ENCODE data around the gene NAALADL2. TPM values are rescaled to one million over a fixed set of nuclear protein-coding genes. Genes with fewer than 3 reads are reported as not detected.

NAALADL2 gene
- total and polyA plus RNA-seq, 2 donors (not counting 3 experiments of a cell fraction or from before 2014, with no cell fraction given), result 1.1 to 4.0 TPM

- no peak overlapping the region for H3K4me3 ChIP-seq (replicated peaks in 1 of 3; ENCODE audit: insufficient read depth in 1 of 3, low read depth in 1 of 3, low read length in 3 of 3)
- no peak overlapping the region for H3K27ac ChIP-seq (ENCODE audit: insufficient read depth, low read depth, low read length)
- H3K9me3 ChIP-seq (replicated peaks; ENCODE audit: control insufficient read depth, insufficient read depth, low read length), result no peaks in the 10 kb centered on the region
- intact Hi-C loops (cut with micrococcal nuclease), result no loop called here
- H2AFZ ChIP-seq (ENCODE audit: low read depth, low read length), result no peak overlapping the region
- no peak overlapping the region for H3K4me2 ChIP-seq (ENCODE audit: insufficient read depth, low read length)
- no peak for FAIRE-seq
- BruUV-seq (replicated peaks), result no TSS peak
- H3K9me1 ChIP-seq (replicated peaks; ENCODE audit: control insufficient read depth, extremely low read depth, insufficient read depth, low read length), result no peaks in the 10 kb centered on the region
- TF ChIP-seq JUN (IDR thresholded peaks at IDR 0.05; ENCODE audit: borderline replicate concordance, insufficient read depth, insufficient read length, low read depth) (no peak), GATA2 (IDR thresholded peaks at IDR 0.05; ENCODE audit: insufficient read depth, insufficient read length, low read depth, low read length) (no peak), POLR2AphosphoS5 (IDR thresholded peaks at IDR 0.05; ENCODE audit: insufficient read depth, low read depth, low read length) (no peak), FOS (IDR thresholded peaks at IDR 0.05; ENCODE audit: borderline replicate concordance, insufficient read depth, low read length) (no peak), CTCF (IDR thresholded peaks at IDR 0.05; ENCODE audit: extremely low read depth in 1 of 2, insufficient read depth in 1 of 2, low read depth in 1 of 2, low read length in 2 of 2) (no peak), MAX (IDR thresholded peaks at IDR 0.05; ENCODE audit: insufficient read depth, insufficient read length) (no peak), POLR2A (IDR thresholded peaks at IDR 0.05; ENCODE audit: low read depth, low read length) (no peak), EZH2 (IDR thresholded peaks at IDR 0.05; ENCODE audit: borderline replicate concordance, low read depth, low read length, severe bottlenecking) (no peak), MYC (IDR thresholded peaks at IDR 0.05; ENCODE audit: low read depth, low read length) (no peak)
- no peaks in the 10 kb centered on the region for H3K79me2 ChIP-seq (ENCODE audit: control insufficient read depth, insufficient read depth, low read length)
- DNase-seq (ENCODE audit: low read depth, low spot score), result no peak
- ChIA-PET POLR2A (no interaction called here), CTCF (interaction anchor here (1.3 to 1.5 kb wide), 3 partner anchors 9 to 15 kb away, joined by 4 to 5 read pairs (median 4); no protein-coding TSS in a partner anchor)
- no peaks in the 10 kb centered on the region for H3K4me1 ChIP-seq (ENCODE audit: control insufficient read depth, extremely low read depth, insufficient read depth, low read length)
- dilution Hi-C loops (cut with MboI; ENCODE audit: extremely low pct_ligation_motif_present, low sequenced_read_pairs), result no loop called here
- H4K20me1 ChIP-seq (replicated peaks; ENCODE audit: control insufficient read depth, extremely low read depth, insufficient read depth, low read length), result no peaks in the 10 kb centered on the region
- no peaks in the 10 kb centered on the region for H3K36me3 ChIP-seq (ENCODE audit: control insufficient read depth in 2 of 2, extremely low read depth in 1 of 2, insufficient read depth in 2 of 2, low read length in 2 of 2)
- no peaks in the 10 kb centered on the region for H3K27me3 ChIP-seq (ENCODE audit: control insufficient read depth in 2 of 2, insufficient read depth in 2 of 2, low read length in 2 of 2)
- H3K9ac ChIP-seq (replicated peaks; ENCODE audit: extremely low read depth, insufficient read depth, low read length), result no peak overlapping the region
These were observed 845.4 kb downstream of the NAALADL2 start for GRCh38 chr3:175704366-175705055.

Data from endothelial cell of umbilical vein (primary cell).